Right lobe of liver (tissue), 6 donors: Measurements from ENCODE around the gene CDKN1C. TPM values are rescaled to one million over a fixed set of nuclear protein-coding genes. Genes with fewer than 3 reads are reported as not detected.

Experiments
- ATAC-seq, 4 donors: fragments of 200-7000 bp; cut with Tn5 transposase; one replicate each; pipeline ENCODE4 v1.9.1; 2020; ENCODE audit warnings: mild to moderate bottlenecking in 4 of 4, moderate library complexity in 4 of 4
- DNase-seq, 3 donors: peaks; one replicate each; pipeline ENCODE4 v3.0.0-alpha.2; 2020
- H3K27ac ChIP-seq, 3 donors: fragments of 200-600 bp; one replicate each; pipeline ENCODE4 v1.8.0; 2022
- H3K27me3 ChIP-seq, 2 donors: fragments of 200-600 bp; one replicate each; pipeline ENCODE4 v1.8.0; 2022
- H3K36me3 ChIP-seq, 4 donors: fragments of 200-600 bp; sonication (generic) in 1 of 4; one replicate each; pipeline versions ENCODE4 v1.5.1 to v1.8.0; 2017 to 2022; ENCODE audit warnings: control low read depth in 1 of 4
- H3K4me1 ChIP-seq, 4 donors: fragments of 200-600 bp; sonication (generic) in 1 of 4; one replicate each; pipeline versions ENCODE4 v1.5.1 to v1.8.0; 2017 to 2022; ENCODE audit warnings: control low read depth in 1 of 4
- H3K4me3 ChIP-seq, 3 donors: fragments of 200-600 bp; one replicate each; pipeline ENCODE4 v1.8.0; 2022
- H3K9me3 ChIP-seq, 4 donors: fragments of 200-600 bp; sonication (generic) in 1 of 4; one replicate each; pipeline versions ENCODE4 v1.5.1 to v1.8.0; 2017 to 2022; ENCODE audit warnings: control low read depth in 1 of 4
- CTCF ChIP-seq, 4 donors: fragments of 200-600 bp in 3 of 4; fragments of 450-650 bp in 1 of 4; IDR thresholded peaks; one replicate each; pipeline versions ENCODE4 v1.5.1 to v1.8.0; 2016 to 2022; ENCODE audit warnings: antibody characterized with exemption in 4 of 4, mild to moderate bottlenecking in 2 of 4
- POLR2A ChIP-seq: fragments of 450-650 bp; IDR thresholded peaks from one replicate; pipeline ENCODE4 v1.6.1; 2017; ENCODE audit warnings: antibody characterized with exemption, mild to moderate bottlenecking
- WGBS: methylation state at CpG from one replicate; pipeline ENCODE4 v1.1.6; 2018; ENCODE audit warnings: low coverage, low lambda C conversion rate; ENCODE audit not compliant: insufficient coverage; ENCODE audit errors: missing lambda C conversion rate; 5-methylcytosine and 5-hydroxymethylcytosine counted together
- intact Hi-C, 2 donors: fragments of 100-400 bp; cut with DNase I; formaldehyde crosslinking; loops; one replicate each; pipeline versions ENCODE4 v1.11.2 to v1.14.1; 2022
- total RNA-seq, 6 experiments: library from RNA; depleted of rRNA in 2 of 6; stranded (reverse); fragments of >200 nt in 2 of 6; fragmentation: NEBNext Ultra II Directional in 3 of 6; extraction: Animal tissue kit (Norgen Biotek cat#: 25700) in 3 of 6; gene quantifications; one replicate each; pipeline versions ENCODE4 v1.1.0 to v1.2.4, GENCODE V29; 2016 to 2023
- donor health status: DM: no; HTN: yes; CAD: no.
- donor health status: DM: no; HTN: no; CAD: no.
- donor health status: DM: no; HTN: no; CAD: no.
- donor health status: DM: no; HTN: yes; CAD: no.
- donor health status: DM: no; HTN: yes; CAD: no.

CDKN1C gene
- total RNA-seq, 6 experiments from 2014 or later: 2.2 to 8.0 (median 3.6) TPM

DNA sequence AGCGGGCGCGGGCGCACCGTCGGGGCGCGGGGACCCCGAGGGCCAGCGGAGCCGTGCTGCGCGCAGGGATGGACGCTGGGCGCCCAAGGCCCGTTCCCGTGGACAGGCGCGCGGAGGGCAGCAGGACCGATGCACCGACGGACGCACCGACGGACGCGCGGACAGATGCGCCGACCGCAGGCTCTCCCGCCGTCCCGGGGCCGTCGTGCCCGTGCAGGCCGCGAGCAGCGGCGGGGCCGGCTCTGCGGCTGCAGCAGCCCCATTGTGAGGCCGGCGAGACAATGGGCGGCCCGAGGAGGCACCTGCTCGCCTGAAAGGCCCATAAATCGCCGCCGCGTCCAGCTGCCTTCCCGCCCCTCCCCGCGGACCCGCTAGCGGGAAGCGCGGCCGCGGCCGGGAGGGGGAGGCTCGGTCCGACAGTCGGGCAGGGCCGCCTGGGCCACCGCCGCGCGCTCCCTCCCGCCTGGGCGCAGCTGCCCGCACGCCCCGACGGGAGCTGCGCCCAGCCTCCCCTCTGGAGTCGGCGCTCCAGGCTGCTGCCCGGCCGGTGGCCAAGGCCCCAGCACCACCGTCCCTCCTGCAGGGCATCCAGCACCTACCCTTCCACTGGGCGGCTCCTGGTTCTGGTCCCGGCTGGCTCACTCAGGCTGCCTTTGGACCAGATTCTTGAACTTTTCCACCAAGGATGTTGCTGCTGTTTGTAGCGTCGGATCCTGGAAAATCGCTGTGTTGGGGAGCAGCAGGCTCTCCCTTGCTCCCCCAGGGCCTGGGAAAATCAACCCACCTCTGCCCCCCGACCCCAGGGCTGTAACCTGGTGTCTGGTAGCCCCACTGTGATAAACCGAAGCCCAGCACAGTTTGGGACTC is 15.8 kb downstream of the CDKN1C start:
- TF ChIP-seq CTCF (IDR thresholded peaks at IDR 0.05) (no peak), POLR2A (no peak)
- no peaks in the 10 kb centered on the region for H3K36me3 ChIP-seq
- intact Hi-C loops: no loop called here
- no peaks in the 10 kb centered on the region for H3K9me3 ChIP-seq
- DNase-seq (no peak), ATAC-seq (no peak)
- peaks cover 0 to 6% of the 10 kb centered on the region in 2 donors for H3K27me3 ChIP-seq
- H3K4me1 ChIP-seq: no peaks in the 10 kb centered on the region
- no peak overlapping the region for H3K27ac ChIP-seq
- 21% methylated on average over 17 of the region's 90 CpGs for whole genome bisulfite sequencing
- H3K4me3 ChIP-seq: no peak overlapping the region

DNA sequence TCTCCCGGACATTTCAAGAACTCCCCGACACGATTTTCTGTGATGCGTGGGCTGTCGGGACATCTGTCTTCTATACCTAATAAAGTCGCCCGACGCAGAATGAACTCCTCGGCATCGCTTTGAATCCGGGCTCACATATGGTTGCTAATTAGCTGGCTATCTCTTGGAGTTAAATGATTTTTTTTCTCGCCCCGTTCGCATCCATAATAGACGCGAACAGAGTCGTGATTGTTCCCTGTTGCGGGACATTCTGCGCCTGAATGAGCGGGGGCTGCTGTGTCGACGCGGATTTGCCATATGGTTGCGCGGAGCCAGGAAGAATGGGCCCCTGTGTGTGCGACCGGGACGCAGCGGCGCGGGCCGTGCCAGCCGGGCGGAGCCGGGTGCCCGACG is 16.4 kb downstream of the CDKN1C start:
- TF ChIP-seq CTCF (IDR thresholded peaks at IDR 0.05) (no peak), POLR2A (no peak)
- DNase-seq (no peak), ATAC-seq (no peak)
- intact Hi-C loops: no loop called here
- no peaks in the 10 kb centered on the region for H3K4me1 ChIP-seq
- peaks cover 0 to 6% of the 10 kb centered on the region in 2 donors for H3K27me3 ChIP-seq
- H3K4me3 ChIP-seq: no peak overlapping the region
- no peak overlapping the region for H3K27ac ChIP-seq
- no peaks in the 10 kb centered on the region for H3K36me3 ChIP-seq
- no peaks in the 10 kb centered on the region for H3K9me3 ChIP-seq
- WGBS: 30% methylated on average over 26 of the region's 37 CpGs

DNA sequence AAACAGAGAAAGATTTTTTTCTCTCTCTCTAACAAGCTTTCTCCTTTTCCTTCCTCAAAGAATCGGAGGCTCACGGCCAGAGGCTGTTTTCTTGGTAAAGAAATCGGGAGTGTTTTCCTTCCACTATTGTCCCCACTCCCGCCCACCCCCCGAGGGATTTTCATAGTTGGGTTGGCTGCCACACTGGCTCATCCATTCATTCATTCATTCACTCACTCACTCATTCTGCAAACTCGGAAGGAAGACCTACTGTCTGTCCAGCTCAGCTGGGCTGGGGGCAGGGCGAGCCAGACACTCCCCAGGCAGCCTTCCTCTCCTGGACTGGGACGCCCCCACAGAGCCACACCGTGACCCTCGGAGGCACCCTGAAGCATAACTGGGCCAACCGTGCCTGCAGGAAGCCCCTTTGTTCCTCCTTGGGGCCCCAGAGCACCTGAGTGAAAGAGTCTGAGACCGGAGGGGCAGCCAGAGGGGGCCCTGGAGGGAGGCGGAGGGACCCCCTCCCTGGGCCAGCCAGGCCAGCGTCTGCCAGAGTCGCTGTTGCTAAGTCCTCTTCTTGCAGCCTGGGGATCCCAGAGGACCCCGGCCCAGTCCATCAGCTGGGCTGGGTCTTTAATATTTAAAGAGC is 17.0 kb downstream of the CDKN1C start:
- intact Hi-C loops: no loop called here
- ATAC-seq (no peak), DNase-seq (no peak)
- WGBS: 11% methylated on average over 10 of the region's 16 CpGs
- no peaks in the 10 kb centered on the region for H3K4me1 ChIP-seq
- TF ChIP-seq POLR2A (no peak), CTCF (IDR thresholded peaks at IDR 0.05) (no peak)
- H3K27ac ChIP-seq: no peak overlapping the region
- H3K27me3 ChIP-seq: peaks cover 0 to 6% of the 10 kb centered on the region in 2 donors
- no peaks in the 10 kb centered on the region for H3K36me3 ChIP-seq
- no peaks in the 10 kb centered on the region for H3K9me3 ChIP-seq
- no peak overlapping the region for H3K4me3 ChIP-seq

DNA sequence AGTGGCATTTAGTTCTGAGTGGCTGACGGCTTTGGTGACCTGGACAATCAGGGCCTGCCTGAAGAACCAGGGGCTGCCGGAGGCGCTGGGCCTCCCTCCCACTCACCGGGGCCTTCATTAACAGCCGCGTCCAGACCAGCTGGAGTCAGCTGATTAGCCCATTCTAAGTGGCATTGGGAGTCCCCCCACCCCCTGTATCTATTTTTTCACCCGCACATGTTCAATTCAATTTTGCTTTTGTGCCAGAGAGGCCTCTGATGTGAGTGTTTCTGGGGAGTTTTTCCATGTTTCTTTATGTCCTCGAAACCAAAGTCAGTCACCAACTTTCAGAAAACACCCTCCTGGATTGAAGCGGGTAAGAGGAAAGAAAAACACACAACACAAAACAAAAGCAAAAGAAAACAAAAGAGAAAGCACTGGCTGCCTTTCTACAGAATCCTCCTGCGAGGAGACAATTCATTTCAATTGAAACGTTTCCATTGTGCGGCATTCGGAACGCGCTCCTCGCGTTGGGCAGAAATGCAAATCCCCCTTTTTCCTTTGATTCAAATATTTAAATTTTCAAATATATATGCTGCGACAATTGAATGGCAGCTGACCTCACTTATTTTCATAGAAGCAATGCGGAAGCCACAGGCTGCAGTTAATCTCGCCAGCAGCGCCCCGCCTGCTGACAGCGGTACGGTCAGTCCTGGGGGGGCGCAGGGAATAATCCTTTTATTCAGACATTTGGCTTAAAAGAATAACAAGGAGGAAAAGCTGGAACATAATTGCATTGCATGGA is 17.7 kb downstream of the CDKN1C start:
- Histone ChIP-seq H3K36me3 (no peaks in the 10 kb centered on the region), H3K9me3 (no peaks in the 10 kb centered on the region), H3K27ac (no peak overlapping the region), H3K27me3 (peaks cover 0 to 11% of the 10 kb centered on the region in 2 donors), H3K4me1 (no peaks in the 10 kb centered on the region), H3K4me3 (no peak overlapping the region)
- DNase-seq: no peak
- intact Hi-C loops: no loop called here
- no peak for ATAC-seq
- WGBS: 38% methylated on average over 19 of the region's 25 CpGs
- no peak for TF ChIP-seq POLR2A
- no peak for TF ChIP-seq CTCF (IDR thresholded peaks at IDR 0.05)
